HepG2 (cell line): ENCODE data around the gene ATRAID. TPM values are rescaled to one million over a fixed set of nuclear protein-coding genes. Genes with fewer than 3 reads are reported as not detected.

Experiments
- ATAC-seq: fragments of 200-7000 bp; cut with Tn5 transposase; 3 replicates; pipeline ENCODE4 v1.9.1; 2020; ENCODE audit warnings: mild to moderate bottlenecking, moderate library complexity
- BruUV-seq: library from RNA; stranded (reverse); fragments of 400-500 nt; replicated peaks from 2 replicates; lab custom pipeline; 2021; lab: Mats Ljungman, UMichigan
- CTCF ChIA-PET: fragments of 300-600 bp; formaldehyde crosslinking; extraction: SDS; loops from one replicate; lab custom pipeline; 2021; ENCODE audit warnings: low total read pairs, inconsistent platforms, low intra/inter-chr PET ratio; lab: Yijun Ruan, JAX
- POLR2A ChIA-PET: fragments of 350-600 bp; sonication (Branson Sonifier 250); formaldehyde crosslinking; loops from one replicate; lab custom pipeline; 2020; ENCODE audit warnings: antibody characterized with exemption, inconsistent platforms; lab: Yijun Ruan, JAX
- DNase-seq: peaks from one replicate; pipeline ENCODE4 v3.0.0-alpha.2; 2015; ENCODE audit warnings: low spot score
- FAIRE-seq: peaks from 3 replicates; lab custom pipeline; 2011; peaks lifted over from hg19 to GRCh38; lab: Jason Lieb, UNC
- H2AFZ ChIP-seq: one replicate; pipeline ENCODE4 v1.6.1; 2011; ENCODE audit warnings: low read length, inconsistent platforms
- H3K27ac ChIP-seq: fragments of 300-600 bp; 3 replicates; pipeline ENCODE4 v1.8.0; 2011; ENCODE audit warnings: mixed run types, mild to moderate bottlenecking, mixed read lengths, low read length, inconsistent platforms; ENCODE audit not compliant: insufficient read depth; ENCODE audit errors: extremely low read length
- H3K27me3 ChIP-seq, 2 experiments: fragments of 200-600 bp in 1 of 2; 2 replicates in 1 of 2; 3 replicates in 1 of 2; pipeline versions ENCODE4 v1.6.0 to v1.8.0; 2011; ENCODE audit warnings: low read length in 2 of 2, mild to moderate bottlenecking in 2 of 2, moderate library complexity in 2 of 2, inconsistent platforms in 1 of 2; ENCODE audit not compliant: insufficient read depth in 2 of 2, control insufficient read depth in 1 of 2
- H3K36me3 ChIP-seq, 2 experiments: fragments of 200-600 bp in 1 of 2; replicated peaks in 1 of 2; 2 replicates in 1 of 2; 3 replicates in 1 of 2; pipeline versions ENCODE4 v1.5.1 to v1.8.0; 2011; ENCODE audit warnings: low read length in 2 of 2, inconsistent platforms in 1 of 2; ENCODE audit not compliant: insufficient read depth in 2 of 2, control insufficient read depth in 1 of 2
- H3K4me1 ChIP-seq: 2 replicates; pipeline ENCODE4 v1.5.1; 2012; ENCODE audit warnings: low read length, inconsistent platforms; ENCODE audit not compliant: insufficient read depth
- H3K4me2 ChIP-seq: 2 replicates; pipeline ENCODE4 v1.6.0; 2011; ENCODE audit warnings: low read depth, low read length, inconsistent platforms
- H3K4me3 ChIP-seq, 3 experiments: fragments of 200-600 bp in 1 of 3; sonication (generic), shearing (Covaris generic) in 1 of 3; replicated peaks in 1 of 3; 2 replicates each; pipeline ENCODE4 v1.5.1; 2011 to 2016; ENCODE audit warnings: low read length in 3 of 3, inconsistent platforms in 2 of 3, low read depth in 2 of 3, mild to moderate bottlenecking in 2 of 3, control low read depth in 1 of 3, mixed read lengths in 1 of 3; ENCODE audit not compliant: insufficient read depth in 1 of 3
- H3K79me2 ChIP-seq: one replicate; pipeline ENCODE4 v1.6.1; 2011; ENCODE audit warnings: low read length, inconsistent platforms; ENCODE audit not compliant: insufficient read depth
- H3K9ac ChIP-seq: 2 replicates; pipeline ENCODE4 v1.6.0; 2011; ENCODE audit warnings: mild to moderate bottlenecking, low read depth, low read length, inconsistent platforms; ENCODE audit not compliant: insufficient read depth
- H3K9me3 ChIP-seq: 2 replicates; pipeline ENCODE4 v1.5.1; 2012; ENCODE audit warnings: mild to moderate bottlenecking, low read length
- H4K20me1 ChIP-seq: 2 replicates; pipeline ENCODE4 v1.6.0; 2011; ENCODE audit warnings: inconsistent platforms, mild to moderate bottlenecking, low read length, moderate library complexity; ENCODE audit not compliant: insufficient read depth
- AGO2 ChIP-seq: fragments of 200-400 bp; formaldehyde crosslinking; optimal IDR thresholded peaks from 2 replicates; pipeline ENCODE3; 2017; ENCODE audit warnings: mild to moderate bottlenecking, low read depth, low read length, moderate library complexity
- ARNTL ChIP-seq: sonication (generic); formaldehyde crosslinking; IDR thresholded peaks from 2 replicates; pipeline ENCODE4 v1.4.0; 2020; ENCODE audit warnings: mild to moderate bottlenecking, missing genetic modification reagents
- HOXA3 ChIP-seq: sonication (generic); formaldehyde crosslinking; IDR thresholded peaks from 2 replicates; pipeline ENCODE4 v1.5.0; 2020; ENCODE audit warnings: missing genetic modification reagents
- MYC ChIP-seq: sonication (generic); formaldehyde crosslinking; IDR thresholded peaks from 2 replicates; pipeline ENCODE4 v1.9.0; 2021; ENCODE audit warnings: missing genetic modification reagents, borderline replicate concordance
- NAIF1 ChIP-seq: sonication (generic); formaldehyde crosslinking; IDR thresholded peaks from 2 replicates; pipeline ENCODE4 v1.5.0; 2020; ENCODE audit warnings: mild to moderate bottlenecking, missing genetic modification reagents, borderline replicate concordance
- NCOA5 ChIP-seq: sonication (generic); formaldehyde crosslinking; IDR thresholded peaks from 2 replicates; pipeline ENCODE4 v1.4.0; 2020; ENCODE audit warnings: missing genetic modification reagents
- RBFOX2 ChIP-seq: fragments of 200-400 bp; formaldehyde crosslinking; IDR thresholded peaks from 2 replicates; pipeline ENCODE4 v1.6.1; 2017; ENCODE audit warnings: low read depth, mild to moderate bottlenecking, low read length
- TFDP2 ChIP-seq: sonication (generic); formaldehyde crosslinking; IDR thresholded peaks from 2 replicates; pipeline ENCODE4 v1.4.0; 2020; ENCODE audit warnings: missing genetic modification reagents
- ZNF337 ChIP-seq: sonication (generic); formaldehyde crosslinking; IDR thresholded peaks from 2 replicates; pipeline ENCODE4 v1.5.1; 2020; ENCODE audit warnings: missing genetic modification reagents, low read depth, mild to moderate bottlenecking, borderline replicate concordance
- ZNF354B ChIP-seq: sonication (generic); formaldehyde crosslinking; IDR thresholded peaks from 2 replicates; pipeline ENCODE4 v1.8.0; 2022; ENCODE audit warnings: mild to moderate bottlenecking, missing genetic modification reagents
- ZNF501 ChIP-seq: sonication (generic); formaldehyde crosslinking; IDR thresholded peaks from 2 replicates; pipeline ENCODE4 v1.5.1; 2020; ENCODE audit warnings: mild to moderate bottlenecking, moderate library complexity, missing genetic modification reagents
- ZNF598 ChIP-seq: sonication (generic); formaldehyde crosslinking; IDR thresholded peaks from 2 replicates; pipeline ENCODE4 v1.5.1; 2020; ENCODE audit warnings: mild to moderate bottlenecking, missing genetic modification reagents, borderline replicate concordance
- WGBS: methylation state at CpG from one replicate; pipeline ENCODE4 v1.1.6; 2017; ENCODE audit warnings: low lambda C conversion rate; 5-methylcytosine and 5-hydroxymethylcytosine counted together
- in situ Hi-C: cut with HindIII; loops from 2 replicates; pipeline ENCODE4 v1.10.0; 2017; ENCODE audit warnings: low pct_unique_long_range_greater_than_20kb; ENCODE audit not compliant: extremely low pct_ligation_motif_present
- intact Hi-C: fragments of 100-400 bp; cut with micrococcal nuclease; formaldehyde crosslinking; loops from one replicate; pipeline ENCODE4 v1.10.0; 2022; ENCODE audit not compliant: unreplicated experiment
- polyA plus RNA-seq, 8 experiments: library from polyadenylated mRNA; depleted of rRNA in 3 of 8; stranded (reverse) in 7 of 8; unstranded in 1 of 8; fragments of >200 nt; fragmentation: Illumina TruSeq in 4 of 8; extraction: Trizol in 4 of 8; gene quantifications; 2 replicates each; pipeline versions ENCODE4 v1.2.1 to v1.2.3, GENCODE V29; 2011 to 2016; ENCODE audit warnings: low read depth in 4 of 8, missing spikeins in 1 of 8, mixed read lengths in 1 of 8; ENCODE audit not compliant: insufficient read depth in 1 of 8
- total RNA-seq, 5 experiments: library from RNA; depleted of rRNA; stranded (reverse); fragments of >200 nt; fragmentation: Illumina TruSeq; extraction: Trizol; gene quantifications; 2 replicates each; pipeline ENCODE4 v1.2.3, GENCODE V29; 2016; ENCODE audit warnings: low read depth in 1 of 5

Gene ATRAID
- total and polyA plus RNA-seq, 2 of the 13 experiments (the other 11 are each of a cell fraction or from before 2014, with no cell fraction given) = 207 to 382 TPM

- intact Hi-C loops (no loop called here), in situ Hi-C loops (no loop called here)
- no peaks in the 10 kb centered on the region for H3K27me3 ChIP-seq
- CTCF ChIA-PET = no interaction called here
- no TSS peak for BruUV-seq
- H2AFZ ChIP-seq = no peak overlapping the region
- TF ChIP-seq ARNTL (CRISPR knock-in tag) = no peak
- no peak for TF ChIP-seq ZNF598 (CRISPR knock-in tag)
- TF ChIP-seq NCOA5 = no peak
- peak; percentile 34 for TF ChIP-seq AGO2
- no peak for TF ChIP-seq ZNF501 (CRISPR knock-in tag)
- no peak for TF ChIP-seq NAIF1 (CRISPR knock-in tag)
- TF ChIP-seq ZNF354B (CRISPR knock-in tag) = no peak
- 97% methylated on average over 19 of the region's 24 CpGs for WGBS
- POLR2A ChIA-PET = interaction anchor here (1.4 kb wide), 1 partner anchor 29 kb away, joined by 4 read pairs; no protein-coding TSS in a partner anchor
- ATAC-seq = no peak
- no peaks in the 10 kb centered on the region for H3K4me1 ChIP-seq
- no peak overlapping the region for H3K27ac ChIP-seq
- H3K9ac ChIP-seq = no peak overlapping the region
- H3K4me3 ChIP-seq = no peak overlapping the region
- no peak overlapping the region for H3K4me2 ChIP-seq
- DNase-seq = no peak
- H3K36me3 ChIP-seq = peaks cover 56 to 72% of the 10 kb centered on the region in 2 experiments
- no peak for FAIRE-seq
- H4K20me1 ChIP-seq = no peaks in the 10 kb centered on the region
- H3K79me2 ChIP-seq = no peaks in the 10 kb centered on the region
- no peaks in the 10 kb centered on the region for H3K9me3 ChIP-seq
Measured at GRCh38 chr2:27241761-27242613, 30.1 kb downstream of the ATRAID start.

- CTCF ChIA-PET = no interaction called here
- Histone ChIP-seq H3K9me3 (no peaks in the 10 kb centered on the region), H3K4me3 (no peak overlapping the region), H3K9ac (no peak overlapping the region), H2AFZ (no peak overlapping the region), H3K4me1 (no peaks in the 10 kb centered on the region), H3K27me3 (no peaks in the 10 kb centered on the region), H3K27ac (no peak overlapping the region), H4K20me1 (no peaks in the 10 kb centered on the region), H3K79me2 (no peaks in the 10 kb centered on the region), H3K4me2 (no peak overlapping the region), H3K36me3 (peaks cover 51 to 68% of the 10 kb centered on the region in 2 experiments)
- FAIRE-seq (no peak), DNase-seq (no peak), ATAC-seq (no peak)
- POLR2A ChIA-PET = no interaction called here
- 97% methylated on average over 16 of the region's 16 CpGs for WGBS
- no peak for TF ChIP-seq ZNF337 (CRISPR knock-in tag)
- no peak for TF ChIP-seq MYC (CRISPR knock-in tag)
- TF ChIP-seq TFDP2 (CRISPR knock-in tag) = no peak
- TF ChIP-seq HOXA3 (CRISPR knock-in tag) = no peak
- 0 out of 2 replicates have a peak, but pooled peaks have one; percentile 26 for TF ChIP-seq RBFOX2
- intact Hi-C loops (no loop called here), in situ Hi-C loops (no loop called here)
- BruUV-seq = no TSS peak
Measured at GRCh38 chr2:27242614-27242951, 30.7 kb downstream of the ATRAID start.
